ENCODE data around the gene TAF11L11. TPM values are rescaled to one million over a fixed set of nuclear protein-coding genes. Genes with fewer than 3 reads are reported as not detected.
"Not testable (repeated sequence)": the region's sequence is repeated elsewhere in the genome, so short reads cannot be mapped to it uniquely, and the experiment has no call there.

The TAF11L11 gene
- total RNA-seq: not detected
- long read RNA-seq: 0 reads

GRCh38 chr5:17603880-17604279 is at the start of gene TAF11L11:
TAF11L11 (plus strand) TSS chr5:17604183.
- DNase-seq; ATAC-seq (ENCODE audit: poor library complexity); intact Hi-C loops (cut with DNase I): not testable (repeated sequence)

- DNase-seq; ATAC-seq (ENCODE audit: poor library complexity); intact Hi-C loops (cut with DNase I): not testable (repeated sequence)
Observed at GRCh38 chr5:17585658-17586057, 18.3 kb upstream of the TAF11L11 start, which contains the start of gene TAF11L7. TAF11L7 (minus strand) TSS chr5:17585758.

- intact Hi-C loops (cut with DNase I); ATAC-seq (ENCODE audit: poor library complexity); DNase-seq: not testable (repeated sequence)
Observed at GRCh38 chr5:17590860-17591259, 13.1 kb upstream of the TAF11L11 start, which contains the start of gene TAF11L8. TAF11L8 (minus strand) TSS chr5:17590960.

- DNase-seq; ATAC-seq (ENCODE audit: poor library complexity); intact Hi-C loops (cut with DNase I): not testable (repeated sequence)
Observed at GRCh38 chr5:17594255-17594654, 9.7 kb upstream of the TAF11L11 start, which contains the start of gene TAF11L9. TAF11L9 (minus strand) TSS chr5:17594394.

GRCh38 chr5:17597728-17598127 is 6.3 kb upstream of the TAF11L11 start, which contains the start of gene TAF11L10:
TAF11L10 (minus strand) TSS chr5:17597828.
- intact Hi-C loops (cut with DNase I); ATAC-seq (ENCODE audit: poor library complexity); DNase-seq: not testable (repeated sequence)

- intact Hi-C loops (cut with DNase I): no loop called here
- DNase-seq: no peak
- ATAC-seq (ENCODE audit: poor library complexity): no peak
Observed at GRCh38 chr5:17604951-17605350, 968 bp downstream of the TAF11L11 start.

GRCh38 chr5:17607461-17607860 is 3.5 kb downstream of the TAF11L11 start:
- ATAC-seq (ENCODE audit: poor library complexity); intact Hi-C loops (cut with DNase I); DNase-seq: not testable (repeated sequence)

- ATAC-seq (ENCODE audit: poor library complexity); DNase-seq; intact Hi-C loops (cut with DNase I): not testable (repeated sequence)
Observed at GRCh38 chr5:17610092-17610491, 6.1 kb downstream of the TAF11L11 start, which contains the start of gene TAF11L12. TAF11L12 (plus strand) TSS chr5:17610392.

- intact Hi-C loops (cut with DNase I): no loop called here
- DNase-seq: no peak
- ATAC-seq (ENCODE audit: poor library complexity): no peak
Observed at GRCh38 chr5:17614872-17615605, 11.1 kb downstream of the TAF11L11 start.

GRCh38 chr5:17619354-17619753 is 15.4 kb downstream of the TAF11L11 start:
- DNase-seq: no peak
- ATAC-seq (ENCODE audit: poor library complexity): no peak
- intact Hi-C loops (cut with DNase I): no loop called here

GRCh38 chr5:17620627-17621026 is 16.6 kb downstream of the TAF11L11 start:
- DNase-seq (no peak), ATAC-seq (ENCODE audit: poor library complexity) (no peak)
- intact Hi-C loops (cut with DNase I): no loop called here

GRCh38 chr5:17625686-17626085 is 21.7 kb downstream of the TAF11L11 start:
- intact Hi-C loops (cut with DNase I): no loop called here
- DNase-seq (no peak), ATAC-seq (ENCODE audit: poor library complexity) (no peak)

GRCh38 chr5:17631788-17632187 is 27.8 kb downstream of the TAF11L11 start, which contains the start of gene TAF11L13:
TAF11L13 (plus strand) TSS chr5:17632088.
- DNase-seq; ATAC-seq (ENCODE audit: poor library complexity); intact Hi-C loops (cut with DNase I): not testable (repeated sequence)

GRCh38 chr5:17634160-17634559 is 30.2 kb downstream of the TAF11L11 start, which contains the start of gene TAF11L14:
TAF11L14 (plus strand) TSS chr5:17634460.
- intact Hi-C loops (cut with DNase I): no loop called here
- ATAC-seq (ENCODE audit: poor library complexity) (no peak), DNase-seq (no peak)

GRCh38 chr5:17649232-17649631 is 45.2 kb downstream of the TAF11L11 start:
- ATAC-seq (ENCODE audit: poor library complexity); intact Hi-C loops (cut with DNase I); DNase-seq: not testable (repeated sequence)

GRCh38 chr5:17655201-17655759 is 51.3 kb downstream of the TAF11L11 start:
- ATAC-seq (ENCODE audit: poor library complexity); intact Hi-C loops (cut with DNase I); DNase-seq: not testable (repeated sequence)

Measured in Right ventricle myocardium superior (tissue), 1 donor.